ENCODE data around the gene FIG4.

- TF ChIP-seq CTCF (conservative IDR thresholded peaks at IDR 0.05; ENCODE audit: low read depth, low read length) (no peak), EZH2 (IDR thresholded peaks at IDR 0.05; ENCODE audit: borderline replicate concordance, low read depth, low read length, poor library complexity, severe bottlenecking) (no peak)
These were observed 182.0 kb downstream of the FIG4 start for GRCh38 chr6:109872968-109873545.

Data from A673 (cell line).